GM23338 (cell line): ENCODE measurements around the gene ODAD2. TPM values are rescaled to one million over a fixed set of nuclear protein-coding genes. Genes with fewer than 3 reads are reported as not detected.

Experiments
- CREB1 ChIP-seq: fragments of 250-450 bp; sonication (Bioruptor Pico); IDR thresholded peaks from 2 replicates; pipeline ENCODE4 v1.5.0; 2020; ENCODE audit warnings: low read depth, mild to moderate bottlenecking, moderate library complexity
- ETS1 ChIP-seq: IDR thresholded peaks from 2 replicates; pipeline ENCODE4 v1.6.1; 2016; ENCODE audit warnings: antibody characterized with exemption
- NANOG ChIP-seq: IDR thresholded peaks from 2 replicates; pipeline ENCODE4 v1.6.1; 2016; ENCODE audit warnings: antibody characterized with exemption, borderline replicate concordance
- STAT1 ChIP-seq: IDR thresholded peaks from one replicate; pipeline ENCODE4 v1.6.1; 2016; ENCODE audit warnings: antibody characterized with exemption; ENCODE audit not compliant: unreplicated experiment
- ZNF114 ChIP-seq: fragments of 250-450 bp; sonication (Bioruptor Pico); IDR thresholded peaks from 2 replicates; pipeline ENCODE4 v1.5.0; 2020; ENCODE audit warnings: mild to moderate bottlenecking, moderate library complexity
- ZNF331 ChIP-seq: fragments of 250-450 bp; sonication (Bioruptor Pico); IDR thresholded peaks from 2 replicates; pipeline ENCODE4 v1.5.0; 2020; ENCODE audit warnings: low read depth, mild to moderate bottlenecking, moderate library complexity
- polyA plus RNA-seq: library from polyadenylated mRNA; unstranded; fragments of >200 nt; fragmentation: Nextera tagmentation; extraction: Ambion mirVana; gene quantifications from 2 replicates; pipeline ENCODE4 v1.2.1, GENCODE V29; 2016
- small RNA-seq: library from RNA; depleted of rRNA; stranded (forward); fragments of <200 nt; gene quantifications from one replicate; pipeline ENCODE3, GENCODE V24; 2014; ENCODE audit warnings: low replicate concordance
- total RNA-seq: library from RNA; depleted of rRNA; stranded (reverse); fragments of >200 nt; shearing (Covaris generic); gene quantifications from 2 replicates; pipeline ENCODE4 v1.2.3, GENCODE V29; 2014

Gene ODAD2
- total and polyA plus RNA-seq, 2 experiments from 2014 or later, result 2.1 to 3.4 TPM

GRCh38 chr10:27770181-27770580, 228.7 kb downstream of the ODAD2 start (continued):
- TF ChIP-seq ETS1, result no peak
- TF ChIP-seq ZNF114 (CRISPR knock-in tag), result no peak
- no peak for TF ChIP-seq STAT1
- TF ChIP-seq NANOG, result no peak
- TF ChIP-seq CREB1, result no peak
- no peak for TF ChIP-seq ZNF331 (CRISPR knock-in tag)

Small RNAs within 50 kb of the gene (small RNA-seq; reads per million reads assigned to genes)
- not detected for gene MRPS21P5
- not detected for gene RN7SKP132
